Sigmoid colon (tissue), 4 donors: ENCODE results near the gene GUCY1A2.

Experiments used
- EP300 ChIP-seq, 4 donors: sonication (generic); formaldehyde crosslinking; IDR thresholded peaks; one replicate each; pipeline ENCODE4 v1.6.1; 2017; ENCODE audit warnings: antibody characterized with exemption in 4 of 4
- POLR2A ChIP-seq, 2 donors: fragments of 450-650 bp; IDR thresholded peaks; one replicate each; pipeline ENCODE4 v1.6.1; 2016; ENCODE audit warnings: antibody characterized with exemption in 2 of 2, mild to moderate bottlenecking in 2 of 2, moderate library complexity in 2 of 2
- TF ChIP-seq, protein P1 (sequence below), 4 experiments: fragments of 450-650 bp in 3 of 4; fragments of 200-600 bp in 1 of 4; IDR thresholded peaks; one replicate each; pipeline ENCODE4 v1.5.1; 2016 to 2019; ENCODE audit warnings: antibody characterized with exemption in 4 of 4, mild to moderate bottlenecking in 3 of 4, moderate library complexity in 2 of 4

- TF ChIP-seq, protein P1, sequence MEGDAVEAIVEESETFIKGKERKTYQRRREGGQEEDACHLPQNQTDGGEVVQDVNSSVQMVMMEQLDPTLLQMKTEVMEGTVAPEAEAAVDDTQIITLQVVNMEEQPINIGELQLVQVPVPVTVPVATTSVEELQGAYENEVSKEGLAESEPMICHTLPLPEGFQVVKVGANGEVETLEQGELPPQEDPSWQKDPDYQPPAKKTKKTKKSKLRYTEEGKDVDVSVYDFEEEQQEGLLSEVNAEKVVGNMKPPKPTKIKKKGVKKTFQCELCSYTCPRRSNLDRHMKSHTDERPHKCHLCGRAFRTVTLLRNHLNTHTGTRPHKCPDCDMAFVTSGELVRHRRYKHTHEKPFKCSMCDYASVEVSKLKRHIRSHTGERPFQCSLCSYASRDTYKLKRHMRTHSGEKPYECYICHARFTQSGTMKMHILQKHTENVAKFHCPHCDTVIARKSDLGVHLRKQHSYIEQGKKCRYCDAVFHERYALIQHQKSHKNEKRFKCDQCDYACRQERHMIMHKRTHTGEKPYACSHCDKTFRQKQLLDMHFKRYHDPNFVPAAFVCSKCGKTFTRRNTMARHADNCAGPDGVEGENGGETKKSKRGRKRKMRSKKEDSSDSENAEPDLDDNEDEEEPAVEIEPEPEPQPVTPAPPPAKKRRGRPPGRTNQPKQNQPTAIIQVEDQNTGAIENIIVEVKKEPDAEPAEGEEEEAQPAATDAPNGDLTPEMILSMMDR (IDR thresholded peaks at IDR 0.05): no peak
- TF ChIP-seq POLR2A (IDR thresholded peaks at IDR 0.05) (no peak), EP300 (IDR thresholded peaks at IDR 0.05) (no peak)
These were observed 97.3 kb downstream of the GUCY1A2 start for GRCh38 chr11:106920899-106921509.
